WTC11 (cell line): ENCODE measurements around the gene FAM53A. TPM values are rescaled to one million over a fixed set of nuclear protein-coding genes. Genes with fewer than 3 reads are reported as not detected.

ENCODE experiments used
- ATAC-seq: fragments of 200-7000 bp; cut with Tn5 transposase; 2 replicates; pipeline ENCODE4 v1.10.0; 2021; ENCODE audit warnings: mild to moderate bottlenecking, moderate library complexity
- CTCF ChIA-PET: fragments of 300-600 bp; sonication (Branson Sonifier 250); formaldehyde crosslinking; loops from one replicate; lab custom pipeline; 2021; ENCODE audit warnings: antibody characterized with exemption; lab: Charles Lee
- POLR2A ChIA-PET: fragments of 350-600 bp; sonication (Branson Sonifier 250); formaldehyde crosslinking; loops from one replicate; lab custom pipeline; 2021; ENCODE audit warnings: antibody characterized with exemption; lab: Charles Lee
- DNase-seq: peaks from one replicate; pipeline ENCODE4 v3.0.0; 2021; ENCODE audit warnings: low spot score
- H3K27ac Mint-ChIP-seq: 2 replicates; pipeline ENCODE4 v1.8.0; 2021; ENCODE audit warnings: mixed read lengths
- H3K27me3 Mint-ChIP-seq: 2 replicates; pipeline ENCODE4 v1.8.0; 2021; ENCODE audit warnings: low read depth, mild to moderate bottlenecking, moderate library complexity, mixed read lengths
- H3K36me3 Mint-ChIP-seq: 2 replicates; pipeline ENCODE4 v1.8.0; 2021; ENCODE audit warnings: mixed read lengths
- H3K4me1 Mint-ChIP-seq: 2 replicates; pipeline ENCODE4 v1.8.0; 2022; ENCODE audit warnings: mixed read lengths
- H3K4me3 Mint-ChIP-seq: 2 replicates; pipeline ENCODE4 v1.8.0; 2021; ENCODE audit warnings: mild to moderate bottlenecking, moderate library complexity, mixed read lengths
- H3K9me3 Mint-ChIP-seq: 2 replicates; pipeline ENCODE4 v1.8.0; 2021; ENCODE audit warnings: mixed read lengths
- FOXK1 ChIP-seq: sonication (generic); formaldehyde crosslinking; IDR thresholded peaks from 2 replicates; pipeline ENCODE4 v1.8.0; 2022; ENCODE audit warnings: mild to moderate bottlenecking, moderate library complexity, missing genetic modification reagents
- FOXP1 ChIP-seq: sonication (generic); formaldehyde crosslinking; IDR thresholded peaks from 2 replicates; pipeline ENCODE4 v1.8.0; 2022; ENCODE audit warnings: missing genetic modification reagents, mild to moderate bottlenecking, moderate library complexity, borderline replicate concordance
- NFATC4 ChIP-seq: fragments of 250-450 bp; sonication (Bioruptor Pico); IDR thresholded peaks from 2 replicates; pipeline ENCODE4 v1.9.0; 2021; ENCODE audit warnings: mild to moderate bottlenecking
- SMAD3 ChIP-seq: sonication (generic); formaldehyde crosslinking; IDR thresholded peaks from 2 replicates; pipeline ENCODE4 v1.8.0; 2022; ENCODE audit warnings: missing genetic modification reagents, mild to moderate bottlenecking, borderline replicate concordance
- SP1 ChIP-seq: sonication (generic); formaldehyde crosslinking; conservative IDR thresholded peaks from 2 replicates; pipeline ENCODE4 v1.8.1; 2022; ENCODE audit warnings: missing genetic modification reagents
- TP53 ChIP-seq: sonication (generic); formaldehyde crosslinking; IDR thresholded peaks from 2 replicates; pipeline ENCODE4 v1.8.1; 2023; ENCODE audit warnings: mild to moderate bottlenecking, missing genetic modification reagents
- total RNA-seq: library from RNA; stranded (reverse); gene quantifications from 3 replicates; pipeline ENCODE4 v1.2.3, GENCODE V29; 2021
- TF ChIP-seq, protein P1 (sequence below): sonication (generic); formaldehyde crosslinking; IDR thresholded peaks from 2 replicates; pipeline ENCODE4 v1.8.0; 2022; ENCODE audit warnings: mild to moderate bottlenecking, missing genetic modification reagents
- TF ChIP-seq, protein P2 (sequence below): fragments of 250-450 bp; sonication (Bioruptor Pico); IDR thresholded peaks from 2 replicates; pipeline ENCODE4 v2.1.2; 2022; ENCODE audit warnings: mild to moderate bottlenecking, moderate library complexity
- TF ChIP-seq, protein P3 (sequence below): fragments of 250-450 bp; sonication (Bioruptor Pico); IDR thresholded peaks from 2 replicates; pipeline ENCODE4 v1.9.0; 2021; ENCODE audit warnings: mild to moderate bottlenecking
- TF ChIP-seq, protein P4 (sequence below): fragments of 200-600 bp; IDR thresholded peaks from 2 replicates; pipeline ENCODE4 v1.8.0; 2022; ENCODE audit warnings: antibody characterized with exemption
- TF ChIP-seq, protein P5 (sequence below): sonication (generic); formaldehyde crosslinking; IDR thresholded peaks from 2 replicates; pipeline ENCODE4 v1.8.0; 2023; ENCODE audit warnings: missing genetic modification reagents, mild to moderate bottlenecking, borderline replicate concordance
- TF ChIP-seq, protein P6 (sequence below): sonication (generic); formaldehyde crosslinking; IDR thresholded peaks from 2 replicates; pipeline ENCODE4 v1.8.0; 2022; ENCODE audit warnings: mild to moderate bottlenecking, missing genetic modification reagents

The FAM53A gene
- total RNA-seq, 1 experiment from 2014 or later, result 2.9 TPM

DNA sequence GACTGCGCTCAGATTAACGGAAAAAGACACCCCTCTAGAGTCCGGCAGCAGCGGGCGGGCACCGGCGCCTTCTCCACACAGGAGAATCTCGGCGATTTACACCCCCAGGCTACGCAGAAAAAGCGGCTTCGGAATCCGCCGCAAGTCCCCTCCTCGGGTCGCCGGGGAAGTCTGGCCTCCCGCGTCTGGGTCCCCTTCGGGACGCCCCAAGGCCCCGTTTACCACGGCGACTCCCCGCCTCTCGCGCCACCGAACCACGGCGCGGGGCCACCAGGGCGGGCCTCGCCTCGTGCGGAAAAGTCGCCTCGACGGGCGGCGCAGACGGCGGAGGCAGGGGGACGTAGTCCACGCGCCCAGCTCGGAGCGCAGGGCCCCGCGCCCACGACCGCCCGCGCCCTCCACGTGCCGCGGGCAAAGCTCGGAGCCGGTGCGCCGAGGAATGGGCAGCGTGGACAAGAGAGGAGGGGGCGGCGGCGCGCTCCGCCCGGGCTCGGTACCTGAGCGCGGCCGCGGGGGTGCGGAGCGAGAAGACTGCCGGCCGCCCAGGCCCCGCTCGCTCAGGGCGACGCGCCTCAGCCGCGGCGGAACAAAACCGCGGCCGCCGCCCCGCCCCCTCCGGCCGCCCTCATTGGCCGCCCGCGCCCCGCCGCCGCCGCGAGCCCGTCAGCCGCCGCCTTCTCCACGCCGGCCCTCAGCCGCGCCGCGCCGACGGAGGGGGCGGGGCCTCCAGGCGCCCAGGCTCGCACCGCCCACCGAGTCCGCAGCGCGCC lies at the start of gene FAM53A (continued):
- TF ChIP-seq, protein P1, sequence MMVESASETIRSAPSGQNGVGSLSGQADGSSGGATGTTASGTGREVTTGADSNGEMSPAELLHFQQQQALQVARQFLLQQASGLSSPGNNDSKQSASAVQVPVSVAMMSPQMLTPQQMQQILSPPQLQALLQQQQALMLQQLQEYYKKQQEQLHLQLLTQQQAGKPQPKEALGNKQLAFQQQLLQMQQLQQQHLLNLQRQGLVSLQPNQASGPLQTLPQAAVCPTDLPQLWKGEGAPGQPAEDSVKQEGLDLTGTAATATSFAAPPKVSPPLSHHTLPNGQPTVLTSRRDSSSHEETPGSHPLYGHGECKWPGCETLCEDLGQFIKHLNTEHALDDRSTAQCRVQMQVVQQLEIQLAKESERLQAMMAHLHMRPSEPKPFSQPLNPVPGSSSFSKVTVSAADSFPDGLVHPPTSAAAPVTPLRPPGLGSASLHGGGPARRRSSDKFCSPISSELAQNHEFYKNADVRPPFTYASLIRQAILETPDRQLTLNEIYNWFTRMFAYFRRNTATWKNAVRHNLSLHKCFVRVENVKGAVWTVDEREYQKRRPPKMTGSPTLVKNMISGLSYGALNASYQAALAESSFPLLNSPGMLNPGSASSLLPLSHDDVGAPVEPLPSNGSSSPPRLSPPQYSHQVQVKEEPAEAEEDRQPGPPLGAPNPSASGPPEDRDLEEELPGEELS (CRISPR knock-in tag), result peak; percentile 75
- TF ChIP-seq SP1 (CRISPR knock-in tag) (peak; percentile 94; the same call in 1 of the 2 replicates), SMAD3 (no peak), FOXK1 (0 out of 2 replicates have a peak, but pooled peaks have one; percentile 65), FOXP1 (CRISPR knock-in tag) (peak; percentile 88; the same call in 1 of the 2 replicates), NFATC4 (no peak)
- TF ChIP-seq, protein P2, sequence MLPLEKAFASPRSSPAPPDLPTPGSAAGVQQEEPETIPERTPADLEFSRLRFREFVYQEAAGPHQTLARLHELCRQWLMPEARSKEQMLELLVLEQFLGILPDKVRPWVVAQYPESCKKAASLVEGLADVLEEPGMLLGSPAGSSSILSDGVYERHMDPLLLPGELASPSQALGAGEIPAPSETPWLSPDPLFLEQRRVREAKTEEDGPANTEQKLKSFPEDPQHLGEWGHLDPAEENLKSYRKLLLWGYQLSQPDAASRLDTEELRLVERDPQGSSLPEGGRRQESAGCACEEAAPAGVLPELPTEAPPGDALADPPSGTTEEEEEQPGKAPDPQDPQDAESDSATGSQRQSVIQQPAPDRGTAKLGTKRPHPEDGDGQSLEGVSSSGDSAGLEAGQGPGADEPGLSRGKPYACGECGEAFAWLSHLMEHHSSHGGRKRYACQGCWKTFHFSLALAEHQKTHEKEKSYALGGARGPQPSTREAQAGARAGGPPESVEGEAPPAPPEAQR (CRISPR knock-in tag), result no peak
- TF ChIP-seq, protein P3, sequence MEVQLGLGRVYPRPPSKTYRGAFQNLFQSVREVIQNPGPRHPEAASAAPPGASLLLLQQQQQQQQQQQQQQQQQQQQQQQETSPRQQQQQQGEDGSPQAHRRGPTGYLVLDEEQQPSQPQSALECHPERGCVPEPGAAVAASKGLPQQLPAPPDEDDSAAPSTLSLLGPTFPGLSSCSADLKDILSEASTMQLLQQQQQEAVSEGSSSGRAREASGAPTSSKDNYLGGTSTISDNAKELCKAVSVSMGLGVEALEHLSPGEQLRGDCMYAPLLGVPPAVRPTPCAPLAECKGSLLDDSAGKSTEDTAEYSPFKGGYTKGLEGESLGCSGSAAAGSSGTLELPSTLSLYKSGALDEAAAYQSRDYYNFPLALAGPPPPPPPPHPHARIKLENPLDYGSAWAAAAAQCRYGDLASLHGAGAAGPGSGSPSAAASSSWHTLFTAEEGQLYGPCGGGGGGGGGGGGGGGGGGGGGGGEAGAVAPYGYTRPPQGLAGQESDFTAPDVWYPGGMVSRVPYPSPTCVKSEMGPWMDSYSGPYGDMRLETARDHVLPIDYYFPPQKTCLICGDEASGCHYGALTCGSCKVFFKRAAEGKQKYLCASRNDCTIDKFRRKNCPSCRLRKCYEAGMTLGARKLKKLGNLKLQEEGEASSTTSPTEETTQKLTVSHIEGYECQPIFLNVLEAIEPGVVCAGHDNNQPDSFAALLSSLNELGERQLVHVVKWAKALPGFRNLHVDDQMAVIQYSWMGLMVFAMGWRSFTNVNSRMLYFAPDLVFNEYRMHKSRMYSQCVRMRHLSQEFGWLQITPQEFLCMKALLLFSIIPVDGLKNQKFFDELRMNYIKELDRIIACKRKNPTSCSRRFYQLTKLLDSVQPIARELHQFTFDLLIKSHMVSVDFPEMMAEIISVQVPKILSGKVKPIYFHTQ (CRISPR knock-in tag), result no peak
- TF ChIP-seq, protein P4, sequence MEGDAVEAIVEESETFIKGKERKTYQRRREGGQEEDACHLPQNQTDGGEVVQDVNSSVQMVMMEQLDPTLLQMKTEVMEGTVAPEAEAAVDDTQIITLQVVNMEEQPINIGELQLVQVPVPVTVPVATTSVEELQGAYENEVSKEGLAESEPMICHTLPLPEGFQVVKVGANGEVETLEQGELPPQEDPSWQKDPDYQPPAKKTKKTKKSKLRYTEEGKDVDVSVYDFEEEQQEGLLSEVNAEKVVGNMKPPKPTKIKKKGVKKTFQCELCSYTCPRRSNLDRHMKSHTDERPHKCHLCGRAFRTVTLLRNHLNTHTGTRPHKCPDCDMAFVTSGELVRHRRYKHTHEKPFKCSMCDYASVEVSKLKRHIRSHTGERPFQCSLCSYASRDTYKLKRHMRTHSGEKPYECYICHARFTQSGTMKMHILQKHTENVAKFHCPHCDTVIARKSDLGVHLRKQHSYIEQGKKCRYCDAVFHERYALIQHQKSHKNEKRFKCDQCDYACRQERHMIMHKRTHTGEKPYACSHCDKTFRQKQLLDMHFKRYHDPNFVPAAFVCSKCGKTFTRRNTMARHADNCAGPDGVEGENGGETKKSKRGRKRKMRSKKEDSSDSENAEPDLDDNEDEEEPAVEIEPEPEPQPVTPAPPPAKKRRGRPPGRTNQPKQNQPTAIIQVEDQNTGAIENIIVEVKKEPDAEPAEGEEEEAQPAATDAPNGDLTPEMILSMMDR, result no peak
- TF ChIP-seq, protein P5, sequence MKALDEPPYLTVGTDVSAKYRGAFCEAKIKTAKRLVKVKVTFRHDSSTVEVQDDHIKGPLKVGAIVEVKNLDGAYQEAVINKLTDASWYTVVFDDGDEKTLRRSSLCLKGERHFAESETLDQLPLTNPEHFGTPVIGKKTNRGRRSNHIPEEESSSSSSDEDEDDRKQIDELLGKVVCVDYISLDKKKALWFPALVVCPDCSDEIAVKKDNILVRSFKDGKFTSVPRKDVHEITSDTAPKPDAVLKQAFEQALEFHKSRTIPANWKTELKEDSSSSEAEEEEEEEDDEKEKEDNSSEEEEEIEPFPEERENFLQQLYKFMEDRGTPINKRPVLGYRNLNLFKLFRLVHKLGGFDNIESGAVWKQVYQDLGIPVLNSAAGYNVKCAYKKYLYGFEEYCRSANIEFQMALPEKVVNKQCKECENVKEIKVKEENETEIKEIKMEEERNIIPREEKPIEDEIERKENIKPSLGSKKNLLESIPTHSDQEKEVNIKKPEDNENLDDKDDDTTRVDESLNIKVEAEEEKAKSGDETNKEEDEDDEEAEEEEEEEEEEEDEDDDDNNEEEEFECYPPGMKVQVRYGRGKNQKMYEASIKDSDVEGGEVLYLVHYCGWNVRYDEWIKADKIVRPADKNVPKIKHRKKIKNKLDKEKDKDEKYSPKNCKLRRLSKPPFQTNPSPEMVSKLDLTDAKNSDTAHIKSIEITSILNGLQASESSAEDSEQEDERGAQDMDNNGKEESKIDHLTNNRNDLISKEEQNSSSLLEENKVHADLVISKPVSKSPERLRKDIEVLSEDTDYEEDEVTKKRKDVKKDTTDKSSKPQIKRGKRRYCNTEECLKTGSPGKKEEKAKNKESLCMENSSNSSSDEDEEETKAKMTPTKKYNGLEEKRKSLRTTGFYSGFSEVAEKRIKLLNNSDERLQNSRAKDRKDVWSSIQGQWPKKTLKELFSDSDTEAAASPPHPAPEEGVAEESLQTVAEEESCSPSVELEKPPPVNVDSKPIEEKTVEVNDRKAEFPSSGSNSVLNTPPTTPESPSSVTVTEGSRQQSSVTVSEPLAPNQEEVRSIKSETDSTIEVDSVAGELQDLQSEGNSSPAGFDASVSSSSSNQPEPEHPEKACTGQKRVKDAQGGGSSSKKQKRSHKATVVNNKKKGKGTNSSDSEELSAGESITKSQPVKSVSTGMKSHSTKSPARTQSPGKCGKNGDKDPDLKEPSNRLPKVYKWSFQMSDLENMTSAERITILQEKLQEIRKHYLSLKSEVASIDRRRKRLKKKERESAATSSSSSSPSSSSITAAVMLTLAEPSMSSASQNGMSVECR (CRISPR knock-in tag), result peak; percentile 71; the same call in 1 of the 2 replicates
- TF ChIP-seq, protein P6, sequence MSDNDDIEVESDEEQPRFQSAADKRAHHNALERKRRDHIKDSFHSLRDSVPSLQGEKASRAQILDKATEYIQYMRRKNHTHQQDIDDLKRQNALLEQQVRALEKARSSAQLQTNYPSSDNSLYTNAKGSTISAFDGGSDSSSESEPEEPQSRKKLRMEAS (CRISPR knock-in tag), result 0 out of 2 replicates have a peak, but pooled peaks have one; percentile 81

DNA sequence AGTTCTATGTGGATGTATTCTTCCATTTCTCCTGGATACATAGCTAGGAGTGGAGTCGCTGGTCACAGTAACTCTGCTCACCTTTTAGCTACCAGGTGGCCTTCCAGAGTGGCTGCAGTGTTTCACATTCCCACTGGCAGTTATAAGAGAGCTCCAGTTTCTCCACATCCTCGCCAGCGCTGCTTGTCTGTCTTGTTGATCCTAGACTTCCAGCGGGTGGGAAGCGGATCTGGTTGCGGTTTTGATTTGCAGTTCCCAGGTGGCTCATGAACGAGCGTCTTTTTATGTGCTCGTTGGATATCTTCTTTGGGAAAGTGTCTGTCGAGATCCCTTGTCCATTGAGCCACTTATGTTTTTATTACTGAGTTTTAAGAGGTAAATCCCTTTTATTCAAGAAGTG lies 48.8 kb upstream of the FAM53A start:
- H3K27ac Mint-ChIP-seq, result no peak overlapping the region
- ChIA-PET POLR2A (no interaction called here), CTCF (interaction anchor here (0.6 to 1.6 kb wide), 3 partner anchors 9 to 40 kb away, joined by 4 to 6 read pairs (median 5); no protein-coding TSS in a partner anchor)
- DNase-seq (no peak), ATAC-seq (no peak)
- 0 out of 2 replicates have a peak, but pooled peaks cover 4% of the 10 kb centered on the region for H3K4me1 Mint-ChIP-seq
- no peak overlapping the region for H3K4me3 Mint-ChIP-seq
- no peak for TF ChIP-seq TP53 (CRISPR knock-in tag)
- H3K36me3 Mint-ChIP-seq, result peaks cover 88% of the 10 kb centered on the region
- no peaks in the 10 kb centered on the region for H3K27me3 Mint-ChIP-seq
- H3K9me3 Mint-ChIP-seq, result 0 out of 2 replicates have a peak, but pooled peaks cover under 1% of the 10 kb centered on the region
